ENCODE data around the gene LYZL6.

Gene LYZL6, protein sequence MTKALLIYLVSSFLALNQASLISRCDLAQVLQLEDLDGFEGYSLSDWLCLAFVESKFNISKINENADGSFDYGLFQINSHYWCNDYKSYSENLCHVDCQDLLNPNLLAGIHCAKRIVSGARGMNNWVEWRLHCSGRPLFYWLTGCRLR

DNA sequence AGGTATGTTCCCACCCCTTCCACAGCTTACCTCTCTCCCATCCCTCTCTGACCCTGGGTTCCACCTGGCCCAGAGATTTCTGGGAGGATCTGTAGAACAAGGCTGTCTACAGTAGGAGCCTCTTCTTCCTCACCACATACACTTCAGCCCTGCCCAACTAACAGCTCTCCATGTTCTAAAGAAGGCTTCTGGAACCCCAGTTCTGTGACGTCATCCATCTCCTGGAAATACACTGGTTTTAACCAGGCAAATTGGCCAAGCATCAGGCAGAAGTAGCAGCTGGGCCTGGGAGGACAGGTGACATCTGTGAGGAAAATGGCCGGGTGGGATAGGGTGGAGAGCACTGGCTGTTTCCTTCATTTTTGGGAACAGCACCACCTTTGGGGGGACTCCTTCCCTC, at the start of gene LYZL6:
TSS of gene LYZL6 (minus strand) at position 177 of the 400 bp plus-strand sequence. CDS start 4,357 bp downstream, outside the sequence.
- DNase-seq: no peak

DNA sequence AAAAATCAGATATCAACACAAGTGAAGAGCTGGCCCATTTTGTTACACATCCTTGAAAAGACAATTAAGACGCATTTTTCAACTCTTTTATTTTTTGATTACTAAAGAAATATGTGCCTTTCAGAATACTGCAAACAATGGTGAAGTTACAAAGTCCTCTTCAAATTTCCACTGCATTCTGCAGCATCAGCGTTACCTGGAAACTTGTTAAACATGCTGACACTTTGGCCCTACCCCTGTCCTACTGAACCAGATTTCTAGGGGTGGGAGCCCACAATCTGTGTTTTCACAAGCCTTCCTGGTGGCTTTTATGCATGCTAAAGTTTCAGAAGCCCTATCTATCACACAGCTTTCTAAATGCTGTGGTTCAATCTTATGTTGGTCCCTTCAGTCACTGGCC, 47.6 kb upstream of the LYZL6 start:
- no peak for DNase-seq

DNA sequence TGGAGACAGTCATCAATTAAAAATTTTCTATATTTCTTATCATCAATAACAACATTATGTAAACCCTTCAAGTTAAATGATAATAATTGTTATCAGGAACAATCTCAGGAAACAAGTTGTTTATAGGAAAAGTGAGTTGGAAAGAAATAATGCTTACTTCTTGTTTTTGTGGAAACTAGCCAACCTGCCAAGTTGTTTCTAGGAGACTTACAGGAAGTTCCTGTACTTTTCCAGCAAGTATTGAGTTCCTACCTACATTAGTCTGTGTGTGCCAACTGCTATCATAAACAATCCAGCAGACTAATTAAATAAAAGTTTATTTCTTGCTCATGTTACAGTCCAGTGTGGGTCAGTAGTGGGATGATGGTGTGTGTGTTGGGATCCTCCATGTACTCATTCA, 44.7 kb upstream of the LYZL6 start:
- DNase-seq: no peak

DNA sequence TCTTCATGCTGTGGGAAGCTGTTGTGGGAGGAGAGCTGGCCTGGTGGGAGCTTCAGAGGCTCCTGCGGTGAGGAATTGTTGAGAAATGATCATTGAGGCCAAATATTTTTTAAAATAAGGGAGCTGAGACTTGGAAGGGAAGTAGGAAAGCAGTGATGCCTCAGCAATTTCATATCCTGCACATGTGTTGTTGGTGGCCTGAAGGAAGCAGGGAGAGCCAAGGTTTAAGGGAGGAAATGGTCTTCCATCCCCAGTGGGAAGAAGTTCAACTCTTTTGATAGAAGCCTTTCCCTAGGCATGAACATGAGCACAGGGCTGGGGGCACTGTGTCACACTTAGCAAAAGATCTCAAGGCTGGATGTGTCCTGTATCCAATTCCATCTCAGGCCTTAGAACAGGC, 43.1 kb upstream of the LYZL6 start, which contains the start of gene CCL14:
TSS of gene CCL14 (minus strand) at position 87 of the 400 bp plus-strand sequence. CDS start at position 7, 80 bp downstream.
- no peak for DNase-seq

DNA sequence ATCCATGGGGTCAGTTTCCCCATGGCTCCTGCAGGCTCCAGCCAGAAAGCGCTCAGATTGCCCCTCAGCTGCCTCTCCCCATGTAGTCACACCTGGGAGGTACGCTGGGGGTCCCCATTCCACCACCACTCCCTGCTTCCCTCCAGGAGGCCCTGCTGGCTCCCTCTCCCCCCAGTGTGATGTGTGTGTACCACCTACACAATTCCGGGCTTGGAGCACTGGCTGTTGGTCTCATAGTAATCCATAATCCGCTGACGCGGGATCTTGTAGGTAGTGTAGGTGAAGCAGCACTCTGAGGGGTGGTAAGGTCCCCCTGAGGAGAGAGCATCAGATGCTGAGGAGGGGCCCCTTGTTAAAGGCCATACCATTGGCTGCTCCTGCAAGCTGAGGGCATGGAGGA, 40.6 kb upstream of the LYZL6 start:
- DNase-seq: no peak

DNA sequence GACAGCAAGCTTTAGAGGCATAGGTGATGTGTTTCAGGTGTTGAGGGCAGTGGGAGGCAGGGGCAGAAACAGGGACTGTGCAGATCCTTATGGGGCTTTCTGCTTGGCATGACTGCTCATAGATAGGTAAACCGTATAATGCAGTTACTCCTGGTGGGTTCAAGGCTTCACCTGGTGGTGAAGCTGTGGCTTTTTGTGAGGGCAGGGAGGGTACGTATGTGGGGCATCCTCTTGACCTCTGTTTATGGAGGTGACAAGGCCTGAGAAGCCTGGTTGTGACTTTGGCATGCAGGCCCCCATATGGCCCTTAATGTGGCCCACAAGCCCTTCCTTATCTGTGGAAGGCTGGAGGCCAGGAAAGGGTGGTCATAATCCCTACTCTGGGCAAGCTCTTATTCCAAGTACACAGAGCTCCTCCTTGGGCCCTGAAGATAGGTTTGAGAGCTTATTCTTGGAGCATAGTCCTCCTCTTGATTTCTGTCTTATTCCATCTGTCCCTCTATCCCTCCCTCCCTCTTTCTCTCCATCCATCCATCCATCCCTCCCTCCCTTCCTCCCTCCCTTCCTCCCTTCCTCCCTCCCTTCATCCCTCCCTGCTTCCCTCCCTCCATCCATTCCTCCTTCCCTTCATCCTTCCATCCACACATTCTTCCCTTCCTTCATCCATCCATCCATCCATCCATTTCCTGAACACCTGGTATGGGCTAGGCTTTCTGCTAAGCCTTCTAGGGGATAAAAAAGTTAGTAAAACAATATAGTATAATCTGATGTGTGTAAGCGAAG, 39.1 kb upstream of the LYZL6 start:
- DNase-seq: no peak

DNA sequence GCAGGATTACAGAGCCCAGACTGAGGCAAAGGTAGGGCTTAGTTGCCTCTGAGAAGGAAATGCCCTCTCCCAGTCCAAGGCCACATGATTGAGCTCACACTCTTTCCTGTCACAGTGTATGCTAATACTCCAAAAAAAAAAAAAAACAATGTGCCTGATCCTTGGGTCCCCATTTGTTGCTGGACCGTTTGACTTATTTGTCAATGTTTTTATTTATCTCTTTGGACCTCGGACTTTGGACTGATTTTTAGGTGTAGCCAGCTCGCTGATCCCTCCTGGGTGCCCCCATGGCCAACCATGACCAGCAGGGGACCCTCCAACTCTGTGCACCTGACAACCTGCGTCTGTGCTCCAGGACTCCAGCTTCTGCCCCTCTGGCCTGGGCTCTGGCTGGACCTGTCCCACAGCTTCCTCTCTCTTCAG, 38.4 kb upstream of the LYZL6 start:
- DNase-seq: no peak

DNA sequence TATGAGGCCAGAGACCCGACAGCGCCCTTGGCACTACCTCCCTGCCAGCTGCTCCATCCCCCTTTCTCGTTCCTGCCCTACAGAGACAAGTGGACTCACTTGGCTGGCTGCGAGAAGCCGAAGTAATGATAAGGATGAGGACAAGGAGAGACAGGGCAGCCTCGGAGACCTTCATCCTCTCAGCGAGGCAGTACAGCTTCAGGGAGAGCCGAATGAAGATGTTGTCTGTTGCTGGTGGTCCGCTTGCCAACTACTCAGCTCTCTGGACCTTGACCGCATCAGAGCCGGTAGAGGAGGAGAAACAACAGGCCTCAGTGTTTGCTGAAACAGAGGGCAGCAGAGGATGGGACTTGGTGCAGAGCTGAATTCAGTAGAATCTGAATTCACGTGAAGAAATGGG, 37.7 kb upstream of the LYZL6 start, which contains the start of gene CCL16:
TSS of gene CCL16 (minus strand) at position 252 of the 400 bp plus-strand sequence. CDS start at position 175, 77 bp downstream.
- no peak for DNase-seq

DNA sequence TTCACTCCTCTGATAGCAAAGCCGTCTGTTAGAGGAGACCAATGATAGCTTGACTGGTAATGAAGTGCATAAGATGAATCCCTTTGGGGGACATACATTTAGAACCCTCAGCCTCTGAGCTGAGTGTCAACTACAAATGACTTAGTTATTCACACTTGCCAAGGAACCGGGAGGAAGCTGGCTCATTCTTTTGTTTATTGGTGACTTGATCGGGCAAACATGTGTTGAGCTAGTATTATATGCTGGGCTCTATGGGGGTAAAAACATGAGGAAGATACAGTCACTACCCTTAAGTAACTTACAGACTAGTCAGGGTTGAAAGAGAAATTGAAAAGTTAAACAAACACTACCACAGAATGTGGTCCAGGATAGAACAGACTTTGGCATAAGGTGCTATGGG, 34.8 kb upstream of the LYZL6 start:
- no peak for DNase-seq

DNA sequence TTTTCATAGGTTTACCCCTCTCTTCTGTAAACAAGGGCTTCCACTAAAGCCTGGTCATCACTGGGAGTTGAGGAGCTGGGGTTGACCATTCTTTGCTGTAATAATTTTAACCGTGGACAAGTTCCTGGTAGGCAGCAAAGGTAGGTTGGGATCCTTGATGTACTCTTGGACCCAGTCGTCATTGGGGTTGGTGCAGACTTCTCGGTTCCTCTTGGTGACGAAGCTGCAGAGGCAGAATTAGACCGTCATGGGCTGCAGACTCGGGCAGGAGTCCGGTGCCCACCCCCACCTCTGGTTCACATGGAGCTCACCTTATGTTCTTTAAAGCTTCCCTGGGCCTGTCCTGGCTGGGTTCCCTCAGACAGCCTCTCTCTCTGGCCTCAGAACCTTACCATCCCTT, 34.0 kb upstream of the LYZL6 start:
- no peak for DNase-seq

DNA sequence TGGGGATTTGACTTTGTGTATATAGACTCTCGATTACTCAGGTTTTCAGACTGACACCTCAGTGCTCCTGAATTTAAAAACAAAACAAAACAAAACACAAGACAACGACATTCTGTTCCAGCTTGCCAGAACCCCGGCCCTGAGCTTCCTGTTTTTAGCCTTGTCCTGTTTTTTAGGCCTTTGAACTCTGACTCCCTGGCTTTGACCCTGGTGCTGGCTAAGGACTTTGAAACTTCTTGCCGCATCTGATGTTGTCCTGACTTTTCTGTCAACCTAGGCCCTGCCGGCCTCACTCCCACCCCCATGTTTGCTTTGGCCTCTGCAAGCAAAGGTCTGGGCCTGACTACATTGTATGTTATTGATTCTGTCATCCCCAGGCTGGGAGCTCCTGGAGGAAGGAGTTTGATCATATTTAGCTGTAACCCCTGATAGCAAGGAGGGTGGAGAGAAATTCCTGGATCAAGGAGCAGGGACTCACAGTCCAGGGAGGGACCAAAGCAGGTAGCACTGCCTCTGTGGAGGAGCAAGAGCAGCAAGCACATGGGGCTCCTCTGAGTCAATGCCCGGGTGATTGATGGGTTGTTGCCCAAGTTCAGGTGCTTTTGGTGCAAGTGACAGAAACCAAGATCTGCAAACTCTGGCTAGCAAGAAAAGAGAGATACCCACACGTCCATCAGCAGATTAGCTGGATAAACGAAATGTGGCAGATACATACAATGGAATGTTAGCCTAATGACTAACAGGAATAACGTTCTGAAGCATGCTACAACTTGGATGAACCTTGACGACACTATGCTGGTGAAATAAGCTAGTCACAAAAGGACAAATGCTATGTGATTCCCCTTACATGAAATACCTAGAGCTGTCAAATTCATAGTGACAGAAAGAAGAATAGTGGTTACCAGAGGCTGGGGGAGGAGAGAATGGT, 30.1 kb upstream of the LYZL6 start:
- no peak for DNase-seq

DNA sequence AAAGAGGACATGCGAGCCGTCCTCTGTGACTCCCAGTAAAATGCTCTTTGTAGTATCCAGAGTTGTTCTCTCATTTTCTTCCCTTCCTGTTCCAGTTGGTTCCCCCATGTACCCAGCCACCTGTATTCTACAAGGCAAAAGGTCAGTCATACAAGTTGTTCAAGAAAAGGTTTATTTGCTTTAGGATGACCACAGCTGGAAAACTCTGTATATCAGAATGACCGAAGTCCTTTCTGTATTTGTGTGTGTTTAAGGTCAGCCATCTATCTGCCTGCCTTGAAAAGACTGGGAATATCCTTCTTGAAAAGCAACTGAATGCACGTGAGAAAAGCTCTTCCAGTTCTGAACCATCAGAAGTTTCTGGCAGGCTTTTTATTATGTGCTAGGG, 29.4 kb upstream of the LYZL6 start:
- DNase-seq: no peak

DNA sequence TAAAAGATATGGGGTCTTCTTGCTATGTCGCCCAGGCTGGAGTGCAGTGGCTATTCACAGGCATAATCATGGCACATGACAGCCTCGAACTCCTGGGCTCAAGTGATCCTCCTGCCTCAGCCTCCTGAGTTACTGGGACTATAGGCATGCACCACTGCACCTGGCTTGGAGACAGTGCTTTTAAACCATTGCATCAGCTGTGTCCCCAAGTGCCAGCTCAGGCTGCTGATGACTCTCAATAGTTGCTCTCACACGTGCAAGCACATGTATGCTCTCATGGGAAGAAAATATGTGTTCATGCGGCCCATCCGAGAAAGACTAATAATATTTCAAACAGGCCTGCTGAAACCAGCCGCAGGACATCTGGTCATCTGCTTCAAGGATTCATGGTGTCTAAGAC, 29.0 kb upstream of the LYZL6 start:
- no peak for DNase-seq

DNA sequence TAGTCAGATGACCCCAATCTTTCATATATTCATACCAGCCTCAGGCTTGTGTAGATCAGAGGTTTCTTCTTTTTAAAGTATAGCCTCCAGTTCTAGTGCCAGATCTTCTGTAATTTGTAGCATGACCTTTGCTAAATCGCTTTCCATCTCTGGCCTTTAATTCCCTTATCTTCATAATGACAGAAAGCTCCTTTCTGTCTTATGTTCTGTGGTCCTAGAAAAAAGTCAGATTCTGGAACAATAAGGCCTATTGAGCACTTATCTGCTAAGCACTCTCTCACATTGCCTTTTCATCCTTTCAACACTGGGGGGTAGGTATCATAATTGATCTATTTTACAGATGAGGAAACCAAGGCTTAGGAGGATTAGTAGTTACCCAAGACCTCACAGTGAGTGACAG, 28.6 kb upstream of the LYZL6 start:
- DNase-seq: no peak

DNA sequence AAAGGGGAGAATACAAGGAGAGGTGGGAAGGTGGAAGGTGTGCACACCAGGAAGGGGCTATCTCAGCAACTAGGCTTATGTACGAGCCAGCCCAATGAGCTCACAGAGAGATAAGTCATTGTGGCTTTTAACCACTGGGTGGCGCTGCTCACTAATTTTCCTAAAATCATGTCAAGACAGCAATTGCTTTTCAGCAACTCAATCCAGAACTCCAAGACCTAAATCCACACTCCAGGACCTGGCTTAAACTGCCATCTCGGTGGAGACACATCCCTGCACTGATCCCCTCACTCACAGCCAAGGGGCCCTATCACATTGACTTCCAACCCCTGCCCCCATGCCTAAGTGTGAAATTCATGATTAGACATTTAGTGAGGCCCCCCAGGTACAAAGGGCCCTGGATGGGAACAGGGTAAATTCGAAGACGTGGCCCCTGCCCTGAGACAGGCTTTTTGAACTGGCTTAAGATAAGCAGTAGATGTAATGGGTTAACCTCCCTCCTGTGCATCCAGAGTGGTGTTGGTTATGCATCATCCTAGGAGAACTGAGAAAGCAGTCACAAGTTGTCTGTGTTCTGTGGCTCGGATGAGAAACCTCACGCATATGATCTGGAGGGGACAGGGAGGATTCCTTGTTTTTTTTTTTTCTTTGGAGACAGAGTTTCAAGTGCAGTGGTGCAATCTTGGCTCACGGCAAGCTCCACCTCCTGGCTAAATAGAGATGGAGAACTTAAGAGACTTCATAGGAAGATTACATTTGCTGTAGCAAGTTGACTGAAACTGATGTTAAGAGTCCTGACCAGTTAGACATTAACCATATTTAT, 26.3 kb upstream of the LYZL6 start:
- peak; percentile 81 to 84 for DNase-seq

DNA sequence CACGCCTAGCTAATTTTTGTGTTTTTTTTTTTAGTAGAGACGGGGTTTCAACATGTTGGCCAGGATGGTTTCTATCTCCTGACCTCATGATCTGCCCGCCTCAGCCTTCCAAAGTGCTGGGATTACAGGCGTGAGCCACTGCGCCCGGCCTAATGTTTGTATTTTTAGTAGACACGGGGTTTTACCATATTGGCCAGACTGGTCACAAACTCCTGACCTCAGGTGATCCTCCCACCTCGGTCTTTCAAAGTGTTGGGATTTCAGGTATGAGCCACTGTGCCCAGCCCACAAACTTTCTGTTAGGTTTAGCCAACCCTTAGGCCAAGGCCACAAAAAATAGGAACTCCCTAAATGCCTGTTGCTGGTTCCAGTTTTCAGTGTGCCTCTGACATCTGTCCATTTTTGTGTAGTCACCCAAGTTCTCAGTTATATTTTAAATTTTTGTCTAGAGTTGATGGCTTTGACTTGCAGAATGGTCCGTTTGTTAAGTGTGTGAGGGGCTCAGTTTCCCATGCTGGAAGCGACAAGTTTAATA, 25.1 kb upstream of the LYZL6 start:
- no peak for DNase-seq

DNA sequence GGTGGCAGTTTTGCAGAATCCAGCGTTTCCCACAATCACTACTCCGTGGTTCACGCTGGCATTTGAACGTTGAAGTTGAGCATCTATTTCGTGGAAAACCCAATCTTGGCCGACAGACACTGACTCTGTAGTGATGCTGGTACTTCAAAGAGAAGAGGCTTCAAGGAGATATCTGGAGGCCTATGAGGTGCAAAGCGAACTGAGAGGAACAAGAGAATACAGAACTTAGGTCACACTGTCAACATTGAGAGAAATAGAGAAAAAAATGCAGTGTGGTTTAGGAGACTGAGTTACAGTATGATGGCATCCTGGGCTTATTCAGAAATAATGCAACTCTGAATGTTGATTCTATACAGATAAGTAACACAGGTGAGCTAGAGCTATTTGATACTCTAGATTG, 21.8 kb upstream of the LYZL6 start:
- no peak for DNase-seq

DNA sequence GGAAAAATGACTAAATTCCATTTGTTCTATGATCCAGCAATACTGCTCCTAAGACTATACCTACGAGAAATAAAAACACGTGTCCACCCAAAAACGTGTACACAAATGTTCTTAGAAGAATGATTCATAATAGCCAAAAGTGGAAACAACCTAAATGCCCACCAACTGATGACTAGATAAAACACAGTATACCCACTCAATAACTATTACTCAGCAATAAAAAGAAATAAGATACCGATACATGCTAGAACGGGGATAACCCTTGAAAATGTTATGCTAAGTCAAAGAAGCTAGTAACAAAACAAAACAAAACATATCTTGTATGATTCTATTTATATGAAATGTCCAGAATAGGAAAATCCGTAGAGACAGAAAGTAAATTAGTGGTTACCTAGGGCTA, 20.1 kb upstream of the LYZL6 start:
- no peak for DNase-seq

DNA sequence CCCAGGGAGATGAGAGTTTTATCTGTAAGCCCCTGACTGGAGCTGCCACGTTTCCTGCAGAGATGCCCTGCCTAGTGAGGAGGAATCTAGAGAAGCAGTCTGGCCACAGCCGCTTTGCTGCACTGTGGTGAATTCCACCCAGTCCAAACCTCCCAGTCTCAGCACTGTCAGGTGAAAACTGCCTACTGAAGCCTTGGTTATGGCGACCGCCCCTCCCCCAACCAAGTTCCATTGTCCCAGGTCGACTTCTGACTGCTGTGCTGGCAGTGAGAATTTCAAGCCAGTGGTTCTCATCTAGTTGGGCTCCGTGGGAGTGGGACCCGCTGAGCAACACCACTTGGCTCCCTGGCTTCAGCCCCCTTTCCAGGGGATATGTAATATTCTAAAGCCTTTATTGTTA, 10.2 kb upstream of the LYZL6 start:
- no peak for DNase-seq

DNA sequence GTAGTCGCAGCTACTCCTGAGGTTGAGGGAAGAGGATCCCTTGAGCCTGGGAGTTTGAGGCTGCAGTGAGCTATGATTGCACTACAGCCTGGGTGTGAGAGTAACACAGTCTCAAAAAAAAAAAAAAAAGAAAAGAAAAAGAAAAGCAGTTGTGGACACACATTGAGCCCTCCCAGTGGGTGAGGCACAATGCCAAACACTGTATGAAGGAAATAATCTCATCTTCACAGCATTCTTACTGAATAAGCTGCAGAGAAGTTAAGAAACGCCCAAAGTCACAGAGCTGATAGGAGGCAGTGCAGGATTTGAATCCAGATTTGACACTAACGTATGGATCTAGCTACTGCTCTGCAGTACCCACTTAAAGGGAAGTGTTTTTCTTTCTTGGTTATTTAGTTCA, 5.9 kb upstream of the LYZL6 start:
- no peak for DNase-seq

DNA sequence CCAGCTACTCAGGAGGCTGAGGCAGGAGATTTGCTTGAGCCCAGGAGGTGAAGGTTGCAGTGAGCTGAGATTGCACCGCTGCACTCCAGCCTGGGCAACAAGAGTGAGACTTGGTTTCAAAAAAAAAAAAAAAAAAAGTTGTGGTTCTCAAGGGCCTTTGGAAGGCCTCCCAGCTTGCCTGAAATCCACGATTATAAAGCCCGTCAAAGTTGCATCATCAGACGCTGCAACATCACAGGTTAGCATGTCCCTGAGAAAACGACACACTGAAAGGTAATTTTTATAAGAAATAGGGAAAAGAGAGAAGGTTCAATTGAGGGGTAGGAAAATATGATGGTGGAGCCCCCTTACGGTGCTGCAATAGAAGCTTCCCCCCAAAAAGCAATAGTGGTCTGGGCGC, 4.6 kb upstream of the LYZL6 start:
- no peak for DNase-seq

DNA sequence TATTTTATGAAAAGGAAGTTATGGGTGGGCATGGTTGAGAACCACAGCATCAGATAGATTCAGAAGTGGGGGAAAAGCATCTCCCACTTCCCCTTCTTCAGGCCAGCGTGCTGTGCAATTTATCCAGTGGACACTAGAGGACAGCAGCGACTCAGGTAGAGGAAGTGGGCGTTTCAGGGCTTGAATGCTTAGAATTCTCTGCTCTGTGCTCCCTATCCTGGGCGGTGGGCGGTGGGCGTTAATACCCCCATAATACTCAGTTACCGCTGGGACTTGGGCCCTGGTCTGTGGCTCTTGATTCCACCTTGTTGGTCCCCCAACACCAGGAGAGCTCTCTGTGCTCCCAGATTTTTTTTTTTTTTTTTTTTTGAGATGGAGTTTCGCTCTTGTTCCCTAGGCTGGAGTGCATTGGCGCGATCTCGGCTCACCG, 3.7 kb upstream of the LYZL6 start:
- DNase-seq: peak; percentile 68 to 72
